Suprapubic skin (tissue), 3 donors: ENCODE data around the gene CABP4.

ENCODE experiments used
- CTCF ChIP-seq, 2 donors: fragments of 200-600 bp in 1 of 2; fragments of 450-650 bp in 1 of 2; sonication (generic) in 1 of 2; IDR thresholded peaks; one replicate each; pipeline ENCODE4 v1.5.1; 2016 to 2019; ENCODE audit warnings: antibody characterized with exemption in 2 of 2, mild to moderate bottlenecking in 1 of 2, moderate library complexity in 1 of 2
- POLR2AphosphoS5 ChIP-seq, 3 donors: sonication (generic); formaldehyde crosslinking; IDR thresholded peaks; one replicate each; pipeline ENCODE4 v1.6.1; 2017; ENCODE audit warnings: antibody characterized with exemption in 3 of 3

GRCh38 chr11:67466962-67467771 is 12.0 kb downstream of the CABP4 start:
- TF ChIP-seq CTCF (IDR thresholded peaks at IDR 0.05) (no peak), POLR2AphosphoS5 (IDR thresholded peaks at IDR 0.05) (no peak)
